Adipocyte (in vitro differentiated cells): ENCODE measurements around the gene TSHZ3.
A peak's percentile ranks its signal among the peaks of the same experiment; 100 is the strongest.

Source experiments
- DNase-seq: peaks from one replicate; pipeline ENCODE4 v3.0.0-alpha.2; 2015; ENCODE audit warnings: low read depth
- H3K27me3 ChIP-seq: replicated peaks from 2 replicates; pipeline ENCODE4 v1.7.0; 2013; ENCODE audit warnings: mild to moderate bottlenecking, low read length, moderate library complexity; ENCODE audit not compliant: control insufficient read depth, insufficient read depth
- H3K36me3 ChIP-seq: 2 replicates; pipeline ENCODE4 v1.7.0; 2013; ENCODE audit warnings: low read length, mild to moderate bottlenecking, moderate library complexity; ENCODE audit not compliant: control insufficient read depth, insufficient read depth, severe bottlenecking
- H3K4me1 ChIP-seq: 2 replicates; pipeline ENCODE4 v1.7.0; 2013; ENCODE audit warnings: mild to moderate bottlenecking, low read length, moderate library complexity; ENCODE audit not compliant: control insufficient read depth, insufficient read depth
- H3K4me3 ChIP-seq: 2 replicates; pipeline ENCODE4 v1.7.0; 2013; ENCODE audit warnings: mild to moderate bottlenecking, low read length, moderate library complexity
- H3K9ac ChIP-seq: 2 replicates; pipeline ENCODE4 v1.7.0; 2013; ENCODE audit warnings: mild to moderate bottlenecking, low read length, moderate library complexity
- H3K9me3 ChIP-seq: 2 replicates; pipeline ENCODE4 v1.7.0; 2013; ENCODE audit warnings: mild to moderate bottlenecking, low read length, moderate library complexity; ENCODE audit not compliant: control insufficient read depth

TSHZ3 gene

GRCh38 chr19:31232871-31233270 is 116.4 kb downstream of the TSHZ3 start:
- Histone ChIP-seq H3K36me3 (no peaks in the 10 kb centered on the region), H3K9me3 (no peaks in the 10 kb centered on the region), H3K4me3 (no peak overlapping the region)

GRCh38 chr19:31232180-31232579 is 117.1 kb downstream of the TSHZ3 start:
- Histone ChIP-seq H3K9ac (no peak overlapping the region), H3K4me3 (no peak overlapping the region), H3K4me1 (peaks cover 8% of the 10 kb centered on the region), H3K9me3 (no peaks in the 10 kb centered on the region), H3K27me3 (no peaks in the 10 kb centered on the region), H3K36me3 (no peaks in the 10 kb centered on the region)
- no peak for DNase-seq

More at GRCh38 chr19:31232871-31233270, 116.4 kb downstream of the TSHZ3 start:
- DNase-seq = peak; percentile 95
- peaks cover 8% of the 10 kb centered on the region for H3K4me1 ChIP-seq
- H3K9ac ChIP-seq = peak overlapping the region; percentile 52
- H3K27me3 ChIP-seq = no peaks in the 10 kb centered on the region

GRCh38 chr19:31231237-31231636 is 118.0 kb downstream of the TSHZ3 start:
- no peaks in the 10 kb centered on the region for H3K27me3 ChIP-seq

GRCh38 chr19:31226151-31226935 is 122.9 kb downstream of the TSHZ3 start:
- Histone ChIP-seq H3K9ac (no peak overlapping the region), H3K4me3 (no peak overlapping the region), H3K9me3 (no peaks in the 10 kb centered on the region), H3K27me3 (no peaks in the 10 kb centered on the region), H3K4me1 (peaks cover 18% of the 10 kb centered on the region), H3K36me3 (no peaks in the 10 kb centered on the region)
- no peak for DNase-seq

More at GRCh38 chr19:31231237-31231636, 118.0 kb downstream of the TSHZ3 start:
- DNase-seq = no peak
- no peaks in the 10 kb centered on the region for H3K36me3 ChIP-seq
- no peak overlapping the region for H3K4me3 ChIP-seq
- H3K9ac ChIP-seq = no peak overlapping the region
- no peaks in the 10 kb centered on the region for H3K9me3 ChIP-seq
- peaks cover 8% of the 10 kb centered on the region for H3K4me1 ChIP-seq
